Measurements from ENCODE around the gene TEX261.

GRCh38 chr2:70967189-70967588 lies 27.5 kb downstream of the TEX261 start:
- no peak for TF ChIP-seq POLR2A (IDR thresholded peaks at IDR 0.05)
- TF ChIP-seq CTCF (IDR thresholded peaks at IDR 0.05): no peak
